GM19035 (cell line): ENCODE measurements around the gene MARF1.

ENCODE experiments used
- ATAC-seq: cut with Tn5 transposase; IDR thresholded peaks from one replicate; pipeline ENCODE4 v1.9.1; 2021; ENCODE audit not compliant: unreplicated experiment

Gene MARF1

DNA sequence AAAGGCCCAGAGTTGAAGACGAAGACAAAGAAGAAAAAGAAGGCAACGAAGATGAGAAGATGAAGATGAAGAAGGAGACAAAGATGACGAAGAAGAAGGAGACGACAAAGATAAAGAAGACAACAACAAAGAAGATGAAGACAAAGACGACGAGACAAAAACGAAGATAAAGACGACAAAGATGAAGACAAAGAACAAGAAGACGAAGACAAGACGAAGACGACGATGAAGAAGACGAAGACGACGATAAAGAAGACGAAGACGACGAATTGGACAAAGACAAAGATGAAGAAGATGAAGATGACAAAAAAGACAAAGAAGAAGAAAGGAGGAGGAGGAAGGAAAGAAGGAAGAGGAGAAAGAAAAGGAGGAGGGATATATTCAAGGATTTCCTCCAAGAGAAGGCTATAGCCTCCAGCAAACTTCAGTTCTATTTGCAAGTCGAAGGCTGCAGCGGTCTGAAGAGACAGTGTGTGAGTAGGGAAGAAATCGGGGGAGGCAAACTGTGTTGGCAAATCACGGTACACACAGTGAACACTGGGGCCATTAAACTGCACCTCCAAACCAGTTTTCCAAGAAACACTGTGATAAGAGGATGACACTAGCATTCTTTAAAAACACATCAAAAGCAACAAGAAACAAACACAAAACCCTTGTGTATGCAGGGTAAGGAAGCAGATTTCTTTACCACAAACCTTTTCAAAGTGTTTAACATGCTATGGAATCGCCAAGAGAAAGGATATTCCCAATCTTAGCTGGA, 40.5 kb downstream of the MARF1 start:
- no peak for ATAC-seq

DNA sequence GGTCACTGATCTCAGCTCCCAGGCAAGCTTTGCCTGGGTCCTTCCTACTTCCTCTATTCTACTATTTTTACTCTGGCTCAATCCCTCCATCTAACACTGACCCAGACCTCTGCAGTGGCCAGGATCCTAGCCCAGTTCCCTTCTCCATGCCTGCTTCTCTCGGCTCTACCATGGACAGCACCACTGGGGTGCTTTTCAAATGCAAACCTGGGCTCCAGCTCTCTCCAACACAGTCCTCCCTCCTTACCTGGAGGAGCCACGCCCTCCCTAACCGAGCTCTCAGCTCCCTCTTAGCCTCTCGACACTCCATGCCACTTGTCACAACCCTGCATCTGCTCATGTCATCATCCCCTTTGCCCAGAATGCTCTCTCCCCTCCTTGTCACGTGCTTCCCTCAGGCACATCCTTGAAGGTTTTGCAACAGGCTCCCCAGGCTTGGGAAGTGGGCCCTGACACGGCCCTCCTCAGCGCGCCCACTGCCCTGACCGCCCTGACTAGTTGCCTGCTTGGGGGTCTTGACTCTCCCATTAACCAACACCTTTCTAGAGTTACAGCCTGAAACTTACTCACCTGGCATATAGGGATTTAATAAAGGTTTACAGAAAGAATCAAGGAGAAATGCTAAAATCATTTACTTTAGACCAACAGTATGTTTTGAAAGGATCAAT, 41.6 kb downstream of the MARF1 start:
- no peak for ATAC-seq

DNA sequence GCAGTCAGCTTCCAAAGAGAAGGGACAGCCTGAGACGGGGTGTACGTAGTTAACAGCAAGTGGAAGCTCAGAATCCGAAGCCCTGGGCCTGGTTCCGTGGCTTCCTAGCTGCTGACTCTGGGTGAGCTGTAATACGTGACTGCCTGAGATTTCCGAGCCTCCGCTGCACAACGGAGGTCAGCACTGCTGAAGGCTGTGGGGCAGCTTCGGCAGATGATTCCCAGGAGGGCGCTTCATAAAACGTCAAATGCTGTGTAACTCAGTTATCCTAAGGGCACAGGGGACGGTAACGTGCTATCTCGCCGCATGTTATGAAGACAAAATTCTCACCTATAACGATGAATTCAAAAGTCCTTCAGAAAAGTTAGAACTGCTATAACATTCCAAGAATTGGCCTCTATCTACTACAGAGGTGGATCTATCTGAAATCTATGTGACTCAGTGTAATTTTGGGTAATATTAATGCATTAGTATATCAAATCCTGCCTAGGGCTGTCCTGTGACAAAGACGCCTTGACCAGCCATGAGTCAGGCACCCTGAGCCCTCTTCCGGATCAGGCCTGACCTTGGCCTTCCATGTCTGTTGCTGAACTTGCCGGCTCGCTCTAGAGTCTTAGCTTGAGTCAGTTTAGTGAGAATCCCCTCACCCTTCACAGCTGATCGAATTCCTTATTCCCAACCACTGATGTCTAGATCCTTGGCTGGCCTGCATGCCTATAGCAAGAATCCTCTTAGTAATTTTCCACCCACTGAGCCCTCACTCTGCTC, 43.5 kb downstream of the MARF1 start:
- no peak for ATAC-seq

DNA sequence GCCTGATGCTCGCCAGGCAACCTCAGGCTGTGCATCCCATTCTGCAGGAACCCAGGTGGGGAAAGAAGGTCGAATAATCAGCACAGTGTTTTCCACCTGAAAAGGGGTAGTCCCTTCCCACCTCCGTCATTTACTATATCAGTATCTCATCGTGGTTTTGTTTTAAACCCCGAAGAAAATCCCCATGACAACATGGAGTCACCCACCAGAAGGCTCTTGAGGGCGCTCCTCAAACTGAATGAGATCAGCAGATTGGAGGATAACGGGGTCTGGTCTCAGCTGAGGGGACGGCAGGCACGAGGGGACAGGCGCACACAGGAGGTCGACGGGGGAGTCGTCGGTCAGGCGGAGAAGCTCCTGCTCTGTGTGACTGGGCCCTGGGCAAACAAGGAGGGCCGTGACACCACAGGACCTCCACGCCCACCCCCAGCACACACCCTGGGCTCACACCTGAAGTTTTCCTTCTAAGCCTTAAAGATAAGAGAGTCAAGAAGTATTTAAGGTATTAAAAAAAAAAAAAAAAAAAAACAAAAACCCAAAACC, 44.2 kb downstream of the MARF1 start:
- ATAC-seq: no peak

DNA sequence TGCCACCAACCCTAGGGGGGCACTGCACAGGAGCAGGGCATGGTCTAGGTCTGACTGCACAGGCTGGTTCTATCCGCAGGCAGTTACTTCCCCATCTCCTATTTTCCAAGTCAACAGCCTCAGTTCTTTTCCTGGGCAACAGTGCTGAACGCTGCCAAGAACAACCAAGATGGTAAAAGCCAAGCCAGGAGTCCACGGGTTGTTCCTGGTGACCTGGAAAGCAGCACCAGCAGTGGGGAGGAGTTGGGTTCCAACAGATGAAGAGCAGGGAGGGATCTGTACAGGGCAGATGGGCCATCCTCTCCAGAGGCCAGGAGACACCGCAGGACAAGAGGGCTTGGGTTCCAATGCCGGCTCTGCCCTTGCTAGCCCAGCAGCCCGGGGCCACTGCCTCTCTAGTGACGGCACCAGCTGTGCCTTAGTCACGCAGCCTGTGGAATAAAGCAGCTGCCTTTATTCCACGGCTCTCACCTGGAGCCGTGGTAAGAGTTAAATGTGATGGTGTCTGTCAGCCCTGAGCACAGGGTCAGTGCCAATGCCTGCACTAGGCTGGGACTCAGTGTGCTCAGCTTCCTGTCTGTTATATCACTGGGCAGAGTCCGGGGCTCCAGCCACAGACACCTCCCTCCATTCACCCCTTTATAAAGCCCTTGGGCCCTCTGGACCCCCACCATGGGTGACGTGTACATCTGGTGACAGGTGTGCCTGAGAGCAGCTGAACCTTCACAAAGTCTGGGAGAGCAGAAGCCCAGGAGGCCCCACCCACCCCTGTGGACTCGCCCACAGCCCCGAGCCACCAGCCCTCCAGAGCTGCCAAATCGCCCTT, 44.9 kb downstream of the MARF1 start:
- ATAC-seq: no peak

DNA sequence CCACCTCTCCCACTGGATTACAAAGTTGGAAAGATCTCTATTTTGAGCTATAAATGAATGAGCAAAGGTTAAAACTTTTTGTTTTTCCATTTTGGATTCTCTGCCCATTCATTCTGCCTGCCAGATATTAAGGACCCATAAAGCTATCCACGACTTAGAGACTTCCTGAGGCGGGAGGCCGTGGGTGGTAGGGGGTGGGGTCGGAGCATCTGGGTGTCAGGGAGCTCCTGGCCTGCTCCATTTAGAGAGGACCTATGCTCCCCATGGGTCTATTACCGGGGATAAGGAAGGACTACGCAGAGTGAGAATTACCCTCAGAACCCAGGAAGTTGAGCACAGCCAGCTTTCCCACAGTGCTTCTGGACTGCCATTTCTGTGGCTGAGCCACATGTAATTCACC, 45.8 kb downstream of the MARF1 start:
- ATAC-seq: no peak

DNA sequence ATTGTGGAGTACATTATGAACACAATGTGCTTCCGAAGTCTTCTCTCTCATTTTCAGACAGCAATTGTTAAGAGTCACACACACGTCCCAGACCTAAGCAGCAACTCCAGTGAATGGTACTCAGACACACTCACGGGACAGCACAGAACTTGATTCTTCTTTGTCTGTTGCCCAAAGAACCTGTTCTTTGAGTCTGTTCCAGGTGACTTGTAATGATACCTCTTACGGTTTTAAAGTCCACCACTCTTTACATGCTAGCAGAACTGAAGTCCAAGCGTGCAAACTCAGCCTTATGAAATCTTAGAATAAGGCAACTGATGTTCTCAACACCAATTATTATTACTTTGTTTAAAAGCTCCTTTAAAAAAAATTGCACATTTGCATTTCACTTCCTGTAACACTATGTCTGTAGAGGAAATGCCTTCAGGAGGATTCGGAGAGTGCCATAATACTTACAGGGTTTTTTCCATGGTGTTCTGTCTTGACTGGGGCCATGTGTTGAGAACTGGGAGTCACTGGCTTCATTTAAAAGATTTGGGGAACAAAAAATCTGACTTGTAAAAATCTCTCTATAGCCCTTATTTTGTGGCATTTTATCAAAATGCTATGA, 48.1 kb downstream of the MARF1 start:
- no peak for ATAC-seq

DNA sequence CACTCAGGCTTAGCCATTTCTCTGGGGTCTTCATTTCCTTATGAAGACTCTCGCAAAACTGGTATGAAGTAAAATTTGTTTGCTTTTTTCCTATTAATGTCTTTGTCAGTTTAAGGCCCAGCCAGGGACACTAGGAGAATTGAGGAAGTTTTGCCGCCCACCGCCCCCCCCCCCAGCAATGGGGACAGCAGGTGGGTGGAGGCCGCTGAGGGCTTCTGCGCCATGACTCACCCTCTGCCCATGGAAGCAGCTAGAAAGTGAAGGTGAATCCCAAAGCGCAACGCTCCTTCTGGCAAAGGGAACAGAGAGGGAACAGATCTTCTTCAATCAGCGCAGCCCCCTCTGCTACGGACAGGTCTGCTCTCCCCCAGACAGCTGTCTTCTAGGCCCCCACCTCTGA, 49.7 kb downstream of the MARF1 start:
- ATAC-seq: no peak

DNA sequence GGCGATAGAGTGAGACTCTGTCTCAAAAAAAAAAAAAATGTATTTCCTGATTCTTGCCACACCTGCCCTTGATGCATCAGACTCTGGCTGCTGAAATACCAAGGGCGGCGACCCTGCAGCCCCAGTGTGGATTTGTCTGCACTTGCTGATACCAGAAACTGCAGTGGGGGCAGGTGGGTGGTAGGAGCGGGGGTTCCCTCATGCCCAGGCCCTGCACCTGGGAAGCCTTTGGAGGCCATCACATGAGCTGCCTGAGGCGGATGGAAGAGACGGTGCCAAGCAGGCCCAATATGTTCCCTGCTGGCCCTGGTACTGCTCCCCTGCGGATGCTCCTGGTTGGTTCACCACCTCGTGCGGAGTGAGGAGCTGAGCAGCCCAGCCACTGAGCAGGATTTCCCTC, 50.6 kb downstream of the MARF1 start:
- no peak for ATAC-seq

DNA sequence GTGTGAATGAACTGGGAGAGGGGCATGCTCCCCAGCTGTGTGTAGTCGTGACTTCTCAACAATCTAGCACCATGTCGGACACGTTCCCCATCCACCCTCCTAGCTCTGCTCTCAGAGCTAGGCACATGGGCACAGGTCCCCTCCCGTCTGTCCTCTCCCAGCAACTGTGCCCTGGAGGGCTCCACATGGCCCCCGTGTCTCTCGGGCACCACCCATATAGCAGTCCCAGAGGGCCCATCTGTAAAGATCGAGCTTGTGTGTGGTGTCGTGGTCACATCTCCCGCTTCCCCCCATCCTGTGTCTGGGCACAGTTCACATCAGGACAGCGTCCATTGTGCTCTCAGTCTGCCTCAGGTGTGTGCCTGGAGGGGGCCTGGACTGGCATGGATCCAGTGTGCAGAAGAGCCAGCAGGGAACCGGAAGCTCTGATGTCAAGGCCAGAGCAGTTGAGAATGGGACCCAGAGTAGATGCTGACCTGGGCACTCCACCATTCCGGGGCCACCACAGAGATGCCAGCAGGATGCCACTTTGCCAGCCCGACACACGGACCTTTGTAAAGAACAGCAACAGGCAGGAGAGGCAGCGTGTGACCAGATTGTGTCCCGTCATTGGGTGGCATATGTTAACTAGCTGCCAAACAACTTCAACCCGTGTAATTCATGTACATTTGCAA, 55.7 kb downstream of the MARF1 start:
- ATAC-seq: no peak

DNA sequence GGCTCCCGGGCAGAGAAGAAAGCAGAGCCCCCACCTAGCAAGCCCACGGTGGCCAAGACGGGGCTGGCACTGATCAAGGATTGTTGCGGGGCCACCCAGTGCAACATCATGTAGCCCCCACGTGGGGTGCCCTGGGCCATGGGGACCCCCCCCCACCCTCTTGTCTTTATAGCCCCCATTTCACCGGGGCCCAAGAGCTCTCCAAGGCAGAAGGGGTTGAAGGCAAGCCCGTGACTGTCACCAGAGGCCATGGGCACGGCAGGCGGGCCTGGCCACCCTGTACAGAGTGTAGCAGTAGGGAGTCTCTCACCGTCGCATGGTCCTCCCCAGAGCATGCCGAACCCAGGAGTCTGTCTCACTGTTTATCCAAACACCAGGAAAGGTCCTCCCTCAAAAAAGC, 56.2 kb downstream of the MARF1 start:
- no peak for ATAC-seq

DNA sequence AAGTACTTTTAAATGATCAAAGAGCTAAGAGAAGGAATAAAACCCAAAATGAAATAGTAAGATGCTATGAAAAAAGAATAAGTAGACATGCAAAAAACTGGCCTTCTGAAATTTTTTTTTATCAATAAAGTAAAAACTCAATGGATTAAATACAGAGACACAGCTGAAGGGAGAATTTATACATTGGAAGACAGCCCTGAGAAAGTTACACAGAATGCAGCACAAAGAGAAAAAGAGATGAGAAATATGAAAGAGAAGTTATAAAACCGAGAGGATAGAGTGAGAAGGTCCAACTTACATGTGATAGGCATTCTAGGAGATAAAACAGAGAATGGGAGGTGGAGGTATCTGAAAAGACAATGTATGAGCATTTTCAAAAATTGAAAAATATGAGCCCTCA, 57.0 kb downstream of the MARF1 start:
- no peak for ATAC-seq

DNA sequence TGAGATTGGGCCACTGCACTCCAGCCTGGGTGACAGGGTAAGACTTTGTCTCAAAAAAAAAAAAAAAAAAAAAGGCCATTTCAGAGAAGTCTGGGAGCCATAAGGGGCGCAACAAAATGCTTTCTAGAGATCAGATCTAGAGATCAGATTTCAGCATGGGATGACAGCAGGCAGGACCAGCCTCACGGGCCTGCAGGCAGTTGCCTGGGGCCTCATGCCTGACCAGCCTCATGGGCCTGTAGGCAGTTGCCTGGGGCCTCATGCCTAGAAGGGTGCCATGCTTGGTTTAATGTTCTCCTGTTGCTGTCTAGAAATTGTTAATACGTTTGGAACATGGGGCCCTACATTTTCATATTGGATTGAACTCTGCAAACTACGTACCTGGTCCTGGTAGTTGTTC, 59.4 kb downstream of the MARF1 start:
- ATAC-seq: no peak

DNA sequence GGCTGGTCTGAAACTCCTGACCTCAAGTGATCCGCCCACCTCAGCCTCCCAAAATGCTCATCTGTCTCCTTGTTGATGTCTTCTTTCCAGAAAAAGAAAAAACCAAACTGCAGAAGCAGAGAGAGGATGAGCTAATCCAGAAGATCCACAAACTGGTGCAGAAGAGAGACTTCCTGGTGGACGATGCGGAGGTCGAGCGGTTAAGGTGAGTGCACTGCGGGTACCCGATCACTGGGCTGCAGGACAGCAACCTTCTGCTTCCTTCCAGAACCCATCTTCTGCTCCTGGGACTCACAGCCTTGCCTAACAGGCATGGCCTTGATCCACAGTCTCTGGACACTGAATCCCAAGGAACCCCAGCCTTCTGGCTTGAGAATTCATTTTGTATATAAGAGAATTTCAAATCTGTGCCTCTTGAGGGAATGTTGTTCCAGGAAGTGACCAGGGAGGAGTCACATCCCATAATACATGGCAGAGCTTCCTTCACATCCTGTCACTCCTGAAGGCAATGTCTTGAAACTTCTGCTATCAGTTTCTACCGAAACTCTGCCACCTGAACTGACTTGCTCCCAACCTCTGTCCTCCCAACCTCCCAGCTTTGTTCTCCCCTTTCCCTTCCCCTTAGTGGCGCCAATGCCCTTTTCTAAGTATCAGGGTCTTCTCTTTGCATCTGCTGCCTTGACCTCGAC, 61.7 kb downstream of the MARF1 start:
- ATAC-seq: no peak

DNA sequence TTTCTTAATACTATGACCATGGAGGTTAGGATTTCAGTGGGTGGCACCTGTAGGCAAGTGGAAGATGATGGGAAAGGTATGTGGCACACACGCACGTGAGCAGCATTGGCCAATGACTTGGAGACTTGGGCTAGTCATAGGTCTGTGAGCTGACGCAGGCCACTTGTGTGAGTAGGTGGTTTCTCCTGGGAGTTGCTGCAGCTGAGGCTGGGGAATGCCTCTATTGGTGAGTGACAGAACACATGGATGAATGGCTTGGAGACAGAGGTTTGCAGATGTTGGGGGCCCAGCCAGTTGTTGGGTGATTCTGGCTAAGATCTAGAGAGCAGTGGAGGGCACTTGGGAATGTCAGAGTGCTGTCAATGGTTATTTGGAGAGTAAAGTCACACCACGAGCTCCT, 64.1 kb downstream of the MARF1 start:
- ATAC-seq: no peak

DNA sequence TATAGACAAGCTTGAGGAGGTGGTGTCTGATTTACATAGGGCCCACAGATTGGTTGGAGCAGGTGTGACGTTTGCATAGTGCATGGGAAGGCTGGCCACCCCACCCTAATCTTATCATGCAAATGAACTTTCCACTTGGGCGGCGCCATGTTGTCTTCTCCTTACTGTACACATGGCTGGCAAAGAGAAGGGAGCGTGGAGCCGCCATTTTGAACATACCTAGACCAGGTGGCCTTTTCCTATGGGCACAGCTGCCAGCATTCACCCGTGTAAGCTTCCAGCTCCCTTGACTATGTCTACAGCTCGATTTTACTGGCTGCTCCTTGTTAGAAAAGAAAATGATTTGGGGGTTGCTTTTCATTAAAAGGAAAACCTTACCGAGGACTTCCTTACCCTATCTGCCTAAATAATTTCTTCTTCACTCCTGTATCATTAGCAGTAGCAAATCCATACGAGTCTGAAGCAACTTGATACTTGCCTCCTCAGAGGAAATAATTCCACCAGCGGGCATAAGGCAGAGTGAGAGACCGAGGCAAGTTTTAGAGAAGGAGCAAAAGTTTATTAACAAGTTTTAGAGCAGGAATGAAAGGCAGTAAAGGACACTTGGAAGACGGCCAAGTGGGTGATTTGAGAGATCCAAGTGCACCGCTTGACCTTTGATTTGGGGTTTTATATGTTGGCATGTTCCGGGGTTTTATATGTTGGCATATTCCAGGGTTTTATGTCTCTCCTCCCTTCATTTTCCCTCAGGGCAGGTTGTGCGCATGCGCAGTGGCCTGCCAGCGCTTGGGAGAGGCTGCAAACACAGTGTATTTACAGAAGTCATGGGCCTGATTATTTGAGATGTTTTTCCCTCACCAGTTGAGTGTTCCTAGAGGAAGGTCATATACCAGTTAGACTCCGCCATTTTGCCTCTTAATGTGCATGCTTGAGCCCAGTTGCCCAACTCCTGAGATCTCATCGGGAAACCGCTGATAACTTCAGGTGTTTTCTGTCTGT, 65.7 kb downstream of the MARF1 start:
- no peak for ATAC-seq

DNA sequence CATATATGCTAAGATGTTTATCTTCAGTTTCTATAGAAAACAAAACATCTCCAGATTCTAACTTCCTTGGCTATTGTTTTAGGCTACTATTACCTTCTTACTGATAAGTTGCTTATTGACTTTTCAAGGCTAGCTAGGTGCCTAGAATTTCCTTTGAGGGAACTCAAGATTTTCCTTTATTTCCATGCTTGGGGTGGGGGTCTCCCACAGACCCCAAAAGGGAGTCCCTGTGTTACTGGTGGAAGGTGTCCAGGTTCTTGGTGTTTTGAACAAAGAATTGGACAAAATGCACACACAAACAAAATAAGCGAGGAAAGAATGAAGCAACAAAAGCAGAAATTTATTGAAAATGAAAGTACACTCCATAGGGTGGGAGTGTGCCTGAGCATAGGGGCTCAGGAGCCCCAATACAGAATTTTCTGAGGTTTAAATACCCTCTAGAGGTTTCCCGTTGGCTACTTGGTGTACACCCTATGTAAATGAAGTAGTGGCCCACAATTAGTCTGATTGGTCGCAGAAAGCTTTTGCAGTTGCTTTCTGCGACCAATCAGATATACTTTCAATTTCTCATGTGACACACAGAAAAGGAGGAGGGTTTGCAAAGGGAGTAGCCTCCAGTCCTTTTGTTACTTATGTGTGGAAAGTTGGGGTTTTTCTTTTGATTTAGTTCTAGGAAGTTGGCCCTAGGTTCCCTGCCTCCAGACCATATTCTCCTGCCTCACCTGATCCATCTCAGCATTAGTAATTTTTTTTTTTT, 67.5 kb downstream of the MARF1 start:
- ATAC-seq: no peak

DNA sequence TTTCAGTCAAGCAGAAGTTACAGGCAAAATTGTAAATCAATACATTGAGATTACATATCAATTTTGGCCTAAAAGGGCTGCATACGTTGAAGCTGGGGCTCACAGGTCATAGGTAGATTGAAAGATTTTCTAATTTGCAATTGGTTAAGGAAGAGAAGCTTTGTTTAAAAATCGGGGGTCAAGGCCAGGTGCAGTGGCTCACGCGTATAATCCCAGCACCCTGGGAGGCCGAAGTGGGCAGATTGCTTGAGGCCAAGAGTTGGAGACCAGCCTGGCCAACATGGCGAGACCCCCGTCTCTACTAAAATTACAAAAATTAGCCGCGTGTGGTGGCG, 68.4 kb downstream of the MARF1 start:
- no peak for ATAC-seq
